Endothelial cell (in vitro differentiated cells): ENCODE data around the gene CCDC68. TPM values are rescaled to one million over a fixed set of nuclear protein-coding genes. Genes with fewer than 3 reads are reported as not detected.

Experiments
- DNase-seq: peaks from one replicate; pipeline ENCODE4 v3.0.0; 2021; ENCODE audit warnings: low spot score
- H3K27ac Mint-ChIP-seq: one replicate; pipeline ENCODE4 v1.8.0; 2021; ENCODE audit warnings: mixed read lengths, inconsistent platforms; ENCODE audit not compliant: unreplicated experiment
- H3K27me3 Mint-ChIP-seq: one replicate; pipeline ENCODE4 v1.8.0; 2021; ENCODE audit warnings: mild to moderate bottlenecking, moderate library complexity, mixed read lengths, inconsistent platforms; ENCODE audit not compliant: unreplicated experiment
- H3K36me3 Mint-ChIP-seq: one replicate; pipeline ENCODE4 v1.8.0; 2021; ENCODE audit warnings: mild to moderate bottlenecking, low read depth, mixed read lengths, inconsistent platforms; ENCODE audit not compliant: unreplicated experiment
- H3K4me1 Mint-ChIP-seq: one replicate; pipeline ENCODE4 v1.8.0; 2021; ENCODE audit warnings: mild to moderate bottlenecking, mixed read lengths, inconsistent platforms; ENCODE audit not compliant: unreplicated experiment
- H3K4me3 Mint-ChIP-seq: one replicate; pipeline ENCODE4 v1.8.0; 2021; ENCODE audit warnings: mild to moderate bottlenecking, mixed read lengths, inconsistent platforms; ENCODE audit not compliant: unreplicated experiment
- H3K9me3 Mint-ChIP-seq: one replicate; pipeline ENCODE4 v1.8.0; 2021; ENCODE audit warnings: mixed read lengths, inconsistent platforms; ENCODE audit not compliant: unreplicated experiment
- total RNA-seq: library from RNA; stranded (reverse); fragmentation: NEBNext Ultra II Directional; extraction: Animal tissue kit (Norgen Biotek cat#: 25700); gene quantifications from one replicate; pipeline ENCODE4 v1.2.1, GENCODE V29; 2021; ENCODE audit not compliant: unreplicated experiment
- TF ChIP-seq, protein P1 (sequence below): fragments of 200-600 bp; sonication (generic); IDR thresholded peaks from one replicate; pipeline ENCODE4 v1.5.0; 2021; ENCODE audit warnings: antibody characterized with exemption; ENCODE audit not compliant: unreplicated experiment

CCDC68 gene
- total RNA-seq, 1 donor from 2014 or later: 0.87 TPM

DNA sequence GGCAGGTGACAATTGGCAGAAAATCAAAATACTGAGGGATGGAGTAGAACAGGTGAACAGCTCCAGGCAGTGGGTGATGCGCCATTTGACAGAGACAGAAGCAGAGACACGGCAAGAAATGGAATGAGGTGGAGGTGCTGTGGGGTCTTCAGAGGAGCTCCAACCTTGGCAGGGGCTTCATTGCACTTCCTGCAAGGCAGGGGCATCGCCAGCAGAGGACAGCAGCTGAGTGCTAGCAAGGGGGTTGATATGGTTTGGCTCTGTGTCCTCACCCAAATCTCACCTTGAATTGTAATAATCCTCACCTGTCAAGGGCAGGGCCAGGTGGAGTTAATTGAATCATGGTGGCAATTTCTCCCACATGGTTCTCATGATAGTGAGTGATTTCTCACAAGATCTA, 42.8 kb downstream of the CCDC68 start:
- TF ChIP-seq, protein P1, sequence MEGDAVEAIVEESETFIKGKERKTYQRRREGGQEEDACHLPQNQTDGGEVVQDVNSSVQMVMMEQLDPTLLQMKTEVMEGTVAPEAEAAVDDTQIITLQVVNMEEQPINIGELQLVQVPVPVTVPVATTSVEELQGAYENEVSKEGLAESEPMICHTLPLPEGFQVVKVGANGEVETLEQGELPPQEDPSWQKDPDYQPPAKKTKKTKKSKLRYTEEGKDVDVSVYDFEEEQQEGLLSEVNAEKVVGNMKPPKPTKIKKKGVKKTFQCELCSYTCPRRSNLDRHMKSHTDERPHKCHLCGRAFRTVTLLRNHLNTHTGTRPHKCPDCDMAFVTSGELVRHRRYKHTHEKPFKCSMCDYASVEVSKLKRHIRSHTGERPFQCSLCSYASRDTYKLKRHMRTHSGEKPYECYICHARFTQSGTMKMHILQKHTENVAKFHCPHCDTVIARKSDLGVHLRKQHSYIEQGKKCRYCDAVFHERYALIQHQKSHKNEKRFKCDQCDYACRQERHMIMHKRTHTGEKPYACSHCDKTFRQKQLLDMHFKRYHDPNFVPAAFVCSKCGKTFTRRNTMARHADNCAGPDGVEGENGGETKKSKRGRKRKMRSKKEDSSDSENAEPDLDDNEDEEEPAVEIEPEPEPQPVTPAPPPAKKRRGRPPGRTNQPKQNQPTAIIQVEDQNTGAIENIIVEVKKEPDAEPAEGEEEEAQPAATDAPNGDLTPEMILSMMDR: no peak
- Mint-ChIP-seq H3K27ac (no peak overlapping the region), H3K4me1 (peaks cover 19% of the 10 kb centered on the region), H3K27me3 (peaks cover 5% of the 10 kb centered on the region), H3K9me3 (no peaks in the 10 kb centered on the region), H3K4me3 (no peak overlapping the region), H3K36me3 (no peaks in the 10 kb centered on the region)
- DNase-seq: no peak

- TF ChIP-seq, protein P1: no peak
- peaks cover 10% of the 10 kb centered on the region for H3K27me3 Mint-ChIP-seq
- no peaks in the 10 kb centered on the region for H3K36me3 Mint-ChIP-seq
- DNase-seq: no peak
- H3K4me1 Mint-ChIP-seq: peaks cover 19% of the 10 kb centered on the region
- no peak overlapping the region for H3K27ac Mint-ChIP-seq
- no peaks in the 10 kb centered on the region for H3K9me3 Mint-ChIP-seq
- no peak overlapping the region for H3K4me3 Mint-ChIP-seq
Measured at GRCh38 chr18:54914816-54915215, 44.4 kb downstream of the CCDC68 start.

DNA sequence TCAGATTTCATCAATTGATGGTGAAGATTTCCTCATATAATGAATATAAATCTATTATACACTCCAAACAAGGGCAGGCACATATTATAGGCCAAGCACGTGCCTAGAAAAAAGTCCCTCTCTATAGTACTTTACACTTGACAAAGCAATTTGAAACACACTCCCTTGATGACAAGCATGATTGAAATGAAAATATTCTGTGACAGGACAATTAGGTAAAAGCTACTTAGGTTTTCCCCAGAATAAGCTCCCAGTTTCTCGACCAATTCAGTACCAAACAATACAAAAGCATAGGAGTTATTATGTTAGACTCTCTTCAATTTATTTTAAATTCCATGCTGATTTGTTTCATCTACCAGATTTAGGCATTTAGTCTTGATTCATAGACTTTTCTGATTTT, 47.7 kb downstream of the CCDC68 start:
- TF ChIP-seq, protein P1: no peak
- Mint-ChIP-seq H3K9me3 (no peaks in the 10 kb centered on the region), H3K4me1 (peaks cover 5% of the 10 kb centered on the region), H3K36me3 (no peaks in the 10 kb centered on the region), H3K27ac (no peak overlapping the region), H3K4me3 (no peak overlapping the region), H3K27me3 (peaks cover 6% of the 10 kb centered on the region)
- no peak for DNase-seq

- DNase-seq: no peak
- Mint-ChIP-seq H3K27me3 (peaks cover 6% of the 10 kb centered on the region), H3K36me3 (no peaks in the 10 kb centered on the region), H3K9me3 (no peaks in the 10 kb centered on the region), H3K4me1 (peaks cover 2% of the 10 kb centered on the region), H3K27ac (no peak overlapping the region), H3K4me3 (no peak overlapping the region)
- TF ChIP-seq, protein P1: no peak
Measured at GRCh38 chr18:54910161-54910919, 48.9 kb downstream of the CCDC68 start.

- Mint-ChIP-seq H3K27ac (no peak overlapping the region), H3K27me3 (peaks cover 6% of the 10 kb centered on the region)
- TF ChIP-seq, protein P1: no peak
Measured at GRCh38 chr18:54909538-54909937, 49.7 kb downstream of the CCDC68 start.

More at GRCh38 chr18:54909538-54909937, 49.7 kb downstream of the CCDC68 start:
- peaks cover 2% of the 10 kb centered on the region for H3K4me1 Mint-ChIP-seq
- H3K9me3 Mint-ChIP-seq: no peaks in the 10 kb centered on the region
- no peak for DNase-seq
- no peak overlapping the region for H3K4me3 Mint-ChIP-seq
- H3K36me3 Mint-ChIP-seq: no peaks in the 10 kb centered on the region
